ENCODE data around the gene FAM53A. TPM values are rescaled to one million over a fixed set of nuclear protein-coding genes. Genes with fewer than 3 reads are reported as not detected.

FAM53A gene
- total and polyA plus RNA-seq, 10 of the 15 experiments (the other 5 are each of a cell fraction or from before 2014, with no cell fraction given), result 0.02 to 0.87 (median 0.38) TPM; not detected in 2

- intact Hi-C loops (cut with micrococcal nuclease; ENCODE audit: unreplicated experiment) (no loop called here), in situ Hi-C loops (cut with MboI) (no loop called here)
- H3K36me3 ChIP-seq (ENCODE audit: control insufficient read depth in 2 of 2, insufficient read depth in 2 of 2, low read length in 1 of 2), result no peaks in the 10 kb centered on the region
- H3K4me3 ChIP-seq, result no peak overlapping the region
- H3K9me3 ChIP-seq (replicated peaks; ENCODE audit: control insufficient read depth, insufficient read depth, low read length), result no peaks in the 10 kb centered on the region; the same call in 2 of the 3 replicates
- ChIA-PET CTCF (no interaction called here), POLR2A (no interaction called here), SMC1A (ENCODE audit: uncharacterized antibody, unreplicated experiment) (no interaction called here), RAD21 (ENCODE audit: unreplicated experiment) (no interaction called here)
- H4K20me1 ChIP-seq (ENCODE audit: control insufficient read depth, insufficient read depth), result no peaks in the 10 kb centered on the region
- no peak for TF ChIP-seq FOXM1 (IDR thresholded peaks at IDR 0.05; ENCODE audit: low read depth, low read length)
- TF ChIP-seq RUNX3 (IDR thresholded peaks at IDR 0.05; ENCODE audit: low read length), result no peak
- TF ChIP-seq ZNF274 (IDR thresholded peaks at IDR 0.05; ENCODE audit: insufficient read depth, insufficient read length), result no peak
- TF ChIP-seq SUZ12 (IDR thresholded peaks at IDR 0.05; ENCODE audit: unreplicated experiment), result no peak
- TF ChIP-seq HDGF (IDR thresholded peaks at IDR 0.05), result no peak
- no peak for TF ChIP-seq CBFB (IDR thresholded peaks at IDR 0.05; ENCODE audit: low read depth)
- TF ChIP-seq, protein P1, sequence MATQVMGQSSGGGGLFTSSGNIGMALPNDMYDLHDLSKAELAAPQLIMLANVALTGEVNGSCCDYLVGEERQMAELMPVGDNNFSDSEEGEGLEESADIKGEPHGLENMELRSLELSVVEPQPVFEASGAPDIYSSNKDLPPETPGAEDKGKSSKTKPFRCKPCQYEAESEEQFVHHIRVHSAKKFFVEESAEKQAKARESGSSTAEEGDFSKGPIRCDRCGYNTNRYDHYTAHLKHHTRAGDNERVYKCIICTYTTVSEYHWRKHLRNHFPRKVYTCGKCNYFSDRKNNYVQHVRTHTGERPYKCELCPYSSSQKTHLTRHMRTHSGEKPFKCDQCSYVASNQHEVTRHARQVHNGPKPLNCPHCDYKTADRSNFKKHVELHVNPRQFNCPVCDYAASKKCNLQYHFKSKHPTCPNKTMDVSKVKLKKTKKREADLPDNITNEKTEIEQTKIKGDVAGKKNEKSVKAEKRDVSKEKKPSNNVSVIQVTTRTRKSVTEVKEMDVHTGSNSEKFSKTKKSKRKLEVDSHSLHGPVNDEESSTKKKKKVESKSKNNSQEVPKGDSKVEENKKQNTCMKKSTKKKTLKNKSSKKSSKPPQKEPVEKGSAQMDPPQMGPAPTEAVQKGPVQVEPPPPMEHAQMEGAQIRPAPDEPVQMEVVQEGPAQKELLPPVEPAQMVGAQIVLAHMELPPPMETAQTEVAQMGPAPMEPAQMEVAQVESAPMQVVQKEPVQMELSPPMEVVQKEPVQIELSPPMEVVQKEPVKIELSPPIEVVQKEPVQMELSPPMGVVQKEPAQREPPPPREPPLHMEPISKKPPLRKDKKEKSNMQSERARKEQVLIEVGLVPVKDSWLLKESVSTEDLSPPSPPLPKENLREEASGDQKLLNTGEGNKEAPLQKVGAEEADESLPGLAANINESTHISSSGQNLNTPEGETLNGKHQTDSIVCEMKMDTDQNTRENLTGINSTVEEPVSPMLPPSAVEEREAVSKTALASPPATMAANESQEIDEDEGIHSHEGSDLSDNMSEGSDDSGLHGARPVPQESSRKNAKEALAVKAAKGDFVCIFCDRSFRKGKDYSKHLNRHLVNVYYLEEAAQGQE (IDR thresholded peaks at IDR 0.05; ENCODE audit: low read depth, low read length), result no peak
- TF ChIP-seq KAT2A (conservative IDR thresholded peaks at IDR 0.05; ENCODE audit: control insufficient read depth, low read depth, low read length), result no peak
- TF ChIP-seq, protein P2, sequence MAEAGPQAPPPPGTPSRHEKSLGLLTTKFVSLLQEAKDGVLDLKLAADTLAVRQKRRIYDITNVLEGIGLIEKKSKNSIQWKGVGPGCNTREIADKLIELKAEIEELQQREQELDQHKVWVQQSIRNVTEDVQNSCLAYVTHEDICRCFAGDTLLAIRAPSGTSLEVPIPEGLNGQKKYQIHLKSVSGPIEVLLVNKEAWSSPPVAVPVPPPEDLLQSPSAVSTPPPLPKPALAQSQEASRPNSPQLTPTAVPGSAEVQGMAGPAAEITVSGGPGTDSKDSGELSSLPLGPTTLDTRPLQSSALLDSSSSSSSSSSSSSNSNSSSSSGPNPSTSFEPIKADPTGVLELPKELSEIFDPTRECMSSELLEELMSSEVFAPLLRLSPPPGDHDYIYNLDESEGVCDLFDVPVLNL (IDR thresholded peaks at IDR 0.05; ENCODE audit: low read depth, low read length), result no peak
- TF ChIP-seq CBX3 (IDR thresholded peaks at IDR 0.05; ENCODE audit: borderline replicate concordance, low read depth), result no peak
- TF ChIP-seq RELB (IDR thresholded peaks at IDR 0.05; ENCODE audit: low read depth), result no peak
- no peak for TF ChIP-seq DPF2 (IDR thresholded peaks at IDR 0.05)
- DNase-seq (ENCODE audit: low read depth, low spot score) (no peak), ATAC-seq (no peak), FAIRE-seq (no peak)
- 37% methylated on average over 10 of the region's 10 CpGs for WGBS (ENCODE audit: insufficient coverage, insufficient replicate concordance, low lambda C conversion rate, missing lambda C conversion rate)
- H3K4me1 ChIP-seq (ENCODE audit: control insufficient read depth, insufficient read depth, low read length), result no peaks in the 10 kb centered on the region
- H3K79me2 ChIP-seq (ENCODE audit: control insufficient read depth, insufficient read depth, low read length), result no peaks in the 10 kb centered on the region
- H3K9ac ChIP-seq (ENCODE audit: control insufficient read depth, insufficient read depth, low read length), result no peak overlapping the region
- H3K4me2 ChIP-seq (ENCODE audit: control insufficient read depth, insufficient read depth), result no peak overlapping the region
- H3K27ac ChIP-seq (ENCODE audit: control insufficient read depth, insufficient read depth), result no peak overlapping the region
- BruUV-seq (replicated peaks), result no TSS peak
- H2AFZ ChIP-seq (ENCODE audit: control insufficient read depth, low read depth, low read length), result no peak overlapping the region
- H3K27me3 ChIP-seq (replicated peaks in 1 of 2; ENCODE audit: control insufficient read depth in 2 of 2, insufficient read depth in 2 of 2, low read length in 1 of 2), result no peaks in the 10 kb centered on the region
These were observed 30.3 kb downstream of the FAM53A start for GRCh38 chr4:1653776-1654175.

Data from GM12878 (cell line).